Heart left ventricle (tissue), 16 donors: ENCODE measurements around the gene SUPT5H. TPM values are rescaled to one million over a fixed set of nuclear protein-coding genes. Genes with fewer than 3 reads are reported as not detected.

Experiments used
- ATAC-seq, 4 donors: fragments of 200-7000 bp; cut with Tn5 transposase; one replicate each; pipeline ENCODE4 v1.9.1; 2020 to 2022; ENCODE audit warnings: moderate library complexity in 4 of 4, mild to moderate bottlenecking in 3 of 4, moderate number of reproducible peaks in 1 of 4
- DNase-seq, 5 donors: peaks; one replicate each; pipeline ENCODE4 v3.0.0-alpha.2; 2020
- H3K27ac ChIP-seq, 12 donors: fragments of 200-600 bp; sonication (generic) in 4 of 12; one replicate each; pipeline versions ENCODE4 v1.5.0 to v1.8.0; 2016 to 2022; ENCODE audit warnings: mild to moderate bottlenecking in 2 of 12
- H3K27me3 ChIP-seq, 9 donors: fragments of 200-600 bp; sonication (generic) in 2 of 9; one replicate each; pipeline versions ENCODE4 v1.5.1 to v1.8.0; 2016 to 2022; ENCODE audit warnings: mild to moderate bottlenecking in 3 of 9
- H3K36me3 ChIP-seq, 9 donors: fragments of 200-600 bp; sonication (generic) in 2 of 9; one replicate each; pipeline versions ENCODE4 v1.5.0 to v1.8.0; 2018 to 2022; ENCODE audit warnings: mild to moderate bottlenecking in 2 of 9
- H3K4me1 ChIP-seq, 12 donors: fragments of 200-600 bp; sonication (generic) in 4 of 12; one replicate each; pipeline versions ENCODE4 v1.5.0 to v1.8.0; 2016 to 2022; ENCODE audit warnings: mild to moderate bottlenecking in 3 of 12
- H3K4me3 ChIP-seq, 12 donors: fragments of 200-600 bp; sonication (generic) in 4 of 12; one replicate each; pipeline versions ENCODE4 v1.5.0 to v1.8.0; 2017 to 2022; ENCODE audit warnings: mild to moderate bottlenecking in 9 of 12, moderate library complexity in 4 of 12
- H3K9me3 ChIP-seq, 12 donors: fragments of 200-600 bp; sonication (generic) in 4 of 12; one replicate each; pipeline versions ENCODE4 v1.5.0 to v1.8.0; 2016 to 2022; ENCODE audit warnings: mild to moderate bottlenecking in 1 of 12
- POLR2A ChIP-seq, 2 donors: fragments of 450-650 bp; IDR thresholded peaks; one replicate each; pipeline ENCODE4 v1.6.1; 2017; ENCODE audit warnings: antibody characterized with exemption in 2 of 2, mild to moderate bottlenecking in 2 of 2, moderate library complexity in 2 of 2
- WGBS, 4 donors: extraction: QIAGEN DNeasy Blood & Tissue Kit in 2 of 4; methylation state at CpG; one replicate each; pipeline versions ENCODE4 v1.1.5 to v1.1.7; 2013 to 2018; 5-methylcytosine and 5-hydroxymethylcytosine counted together
- intact Hi-C, 10 donors: fragments of 100-400 bp; cut with DNase I; formaldehyde crosslinking; loops; one replicate each; pipeline versions ENCODE4 v1.11.1 to v1.14.2; 2022
- polyA plus RNA-seq, 2 donors: library from polyadenylated mRNA; stranded (reverse); fragments of 200-250 nt; gene quantifications; one replicate each; pipeline ENCODE4 v1.2.3, GENCODE V29; 2013
- total RNA-seq, 9 donors: library from RNA; depleted of rRNA in 2 of 9; stranded (reverse); fragments of >200 nt in 2 of 9; fragmentation: NEBNext Ultra II Directional in 3 of 9; extraction: Animal tissue kit (Norgen Biotek cat#: 25700) in 3 of 9; gene quantifications; one replicate each; pipeline versions ENCODE4 v1.1.0 to v1.2.4, GENCODE V29; 2016 to 2023
- TF ChIP-seq, protein P1 (sequence below), 12 donors: fragments of 200-600 bp; sonication (generic) in 4 of 12; IDR thresholded peaks; one replicate each; pipeline versions ENCODE4 v1.5.0 to v1.8.0; 2018 to 2022; ENCODE audit warnings: antibody characterized with exemption in 12 of 12, mild to moderate bottlenecking in 5 of 12
- donor health status: ischemic (EF 13 %, LVEDD 7.1; RV severe dilation, severe dysfunction).
- donor health status: healthy with polysubstance abuse.
- donor health status: DM: no; HTN: yes; CAD: no.
- donor health status: DM: no; HTN: no; CAD: no.
- donor health status: ischemic (EF 25% LVEDD 6.9; RV normal size, moderate dysfunction).
- donor health status: ischemic (EF 25% LVEDD 5.7; RV mildly dilated, moderate dysfunction).
- donor health status: healthy.
- donor health status: DM: yes; HTN: yes; CAD: no.
- donor health status: ischemic (EF 35%, LVEDD 5.7; RV mildly dilated, moderate dysfunction).
- donor health status: nonischemic (EF 11% LVEDD 7.7; RV severe dilation, severe dysfunction).
- donor health status: DM: yes; HTN: yes; CAD: no.
- donor health status: PGD.
- donor health status: ischemic (EF 29% LVEDD 5.4; RV normal size, mild dysfunction).
- donor health status: nonischemic (EF 23%, LVEDD 6.1; RV moderate dilation, normal function).

The SUPT5H gene
- total and polyA plus RNA-seq, 11 donors: 63.8 to 113 (median 81.7) TPM

DNA sequence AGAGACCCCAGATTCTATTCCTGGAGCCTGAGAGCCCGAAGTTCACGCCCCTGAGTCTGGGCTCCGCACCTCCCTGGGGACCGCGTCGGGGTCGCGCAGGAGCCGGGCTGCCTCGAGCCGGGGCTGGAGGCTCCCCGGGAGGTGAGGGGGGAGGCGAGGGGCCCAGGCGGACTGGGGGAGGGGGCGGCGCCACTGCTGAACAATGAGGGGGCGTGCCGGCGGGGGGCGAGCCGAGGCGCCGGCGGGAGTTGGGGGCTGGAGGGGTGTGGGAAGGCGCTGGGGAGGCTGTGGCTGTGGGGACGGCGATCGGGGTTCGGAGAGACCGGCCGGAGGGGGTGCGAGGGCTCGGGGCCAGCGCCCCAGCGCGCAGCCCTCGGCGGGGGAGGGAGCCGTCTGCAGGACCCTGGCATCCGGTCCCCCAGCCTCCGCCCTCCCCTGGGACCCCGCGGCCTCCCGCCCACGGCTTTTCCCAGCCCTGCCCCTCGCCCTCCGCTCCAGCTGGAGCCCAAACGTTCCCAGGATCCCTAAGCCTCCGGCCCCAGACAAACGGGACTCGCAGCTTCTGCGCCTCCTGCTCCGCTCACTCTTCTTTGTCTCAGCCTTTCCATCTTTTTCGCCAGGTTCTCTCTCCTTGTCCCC, 32.0 kb upstream of the SUPT5H start:
- TF ChIP-seq POLR2A (IDR thresholded peaks at IDR 0.05): no peak
- TF ChIP-seq, protein P1, sequence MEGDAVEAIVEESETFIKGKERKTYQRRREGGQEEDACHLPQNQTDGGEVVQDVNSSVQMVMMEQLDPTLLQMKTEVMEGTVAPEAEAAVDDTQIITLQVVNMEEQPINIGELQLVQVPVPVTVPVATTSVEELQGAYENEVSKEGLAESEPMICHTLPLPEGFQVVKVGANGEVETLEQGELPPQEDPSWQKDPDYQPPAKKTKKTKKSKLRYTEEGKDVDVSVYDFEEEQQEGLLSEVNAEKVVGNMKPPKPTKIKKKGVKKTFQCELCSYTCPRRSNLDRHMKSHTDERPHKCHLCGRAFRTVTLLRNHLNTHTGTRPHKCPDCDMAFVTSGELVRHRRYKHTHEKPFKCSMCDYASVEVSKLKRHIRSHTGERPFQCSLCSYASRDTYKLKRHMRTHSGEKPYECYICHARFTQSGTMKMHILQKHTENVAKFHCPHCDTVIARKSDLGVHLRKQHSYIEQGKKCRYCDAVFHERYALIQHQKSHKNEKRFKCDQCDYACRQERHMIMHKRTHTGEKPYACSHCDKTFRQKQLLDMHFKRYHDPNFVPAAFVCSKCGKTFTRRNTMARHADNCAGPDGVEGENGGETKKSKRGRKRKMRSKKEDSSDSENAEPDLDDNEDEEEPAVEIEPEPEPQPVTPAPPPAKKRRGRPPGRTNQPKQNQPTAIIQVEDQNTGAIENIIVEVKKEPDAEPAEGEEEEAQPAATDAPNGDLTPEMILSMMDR (IDR thresholded peaks at IDR 0.05): no peak
- DNase-seq (peak; percentile 84 to 91 (median 88)), ATAC-seq (peak in 2 of 4 donors; percentile 5)
- 1 to 8% (median 2%) methylated on average over 14 to 54 of the region's 54 CpGs for WGBS, 4 donors
- intact Hi-C loops: loop anchor here in 7 of 10 donors (2.0 to 10.0 kb wide), 8 partner anchors 17 to 291 kb away; partner anchors contain the start of genes PAK4 (in 2 of the 7), EID2B (in 1 of the 7), RPS16 (in 1 of the 7) and SAMD4B (in 1 of the 7)
- Histone ChIP-seq H3K4me3 (peak overlapping the region; percentile 61 to 100 (median 85)), H3K9me3 (no peaks in the 10 kb centered on the region), H3K27ac (peak overlapping the region; percentile 74 to 100 (median 99)), H3K4me1 (peaks cover 7 to 63% (median 35%) of the 10 kb centered on the region in 12 donors), H3K27me3 (peaks cover 0 to 5% (median 0%) of the 10 kb centered on the region in 9 donors), H3K36me3 (peaks cover 0 to 33% (median 27%) of the 10 kb centered on the region in 9 donors)

DNA sequence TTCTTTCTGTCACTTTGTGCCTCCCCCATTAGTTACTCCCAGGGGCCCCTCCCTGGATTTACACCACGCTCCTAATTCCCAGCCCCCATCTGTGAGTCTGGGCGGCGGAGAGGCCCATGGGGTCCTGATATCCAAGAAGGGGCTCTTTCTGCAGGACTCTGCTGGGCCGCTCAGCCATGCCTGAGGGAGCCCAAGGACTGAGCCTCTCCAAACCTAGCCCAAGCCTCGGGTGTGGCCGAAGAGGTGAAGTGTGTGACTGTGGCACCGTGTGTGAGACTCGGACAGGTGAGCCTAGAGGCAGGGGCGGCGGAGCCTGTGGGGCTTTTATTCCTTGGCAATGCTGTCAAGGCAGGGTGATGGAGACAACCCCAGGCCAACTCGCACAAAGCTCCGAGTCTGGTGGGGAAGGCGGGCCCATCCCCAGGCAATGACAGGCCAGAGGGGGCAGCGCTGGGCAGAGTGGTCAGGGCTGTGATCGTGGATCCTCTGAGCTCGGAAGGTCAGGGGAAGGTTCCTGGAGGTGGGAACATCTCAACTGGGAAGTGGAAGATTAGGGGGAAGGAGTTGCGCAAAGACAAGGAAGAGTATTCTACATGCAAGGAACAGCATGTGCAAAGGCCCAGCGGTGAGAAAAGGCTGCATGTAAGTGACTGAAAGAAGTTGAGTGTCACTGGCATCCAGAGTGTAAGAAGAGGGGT, 31.3 kb upstream of the SUPT5H start:
- intact Hi-C loops: loop anchor here in 7 of 10 donors (2.0 to 10.0 kb wide), 8 partner anchors 17 to 292 kb away; partner anchors contain the start of genes PAK4 (in 2 of the 7), RPS16 (in 2 of the 7), EID2B (in 1 of the 7) and SAMD4B (in 1 of the 7)

DNA sequence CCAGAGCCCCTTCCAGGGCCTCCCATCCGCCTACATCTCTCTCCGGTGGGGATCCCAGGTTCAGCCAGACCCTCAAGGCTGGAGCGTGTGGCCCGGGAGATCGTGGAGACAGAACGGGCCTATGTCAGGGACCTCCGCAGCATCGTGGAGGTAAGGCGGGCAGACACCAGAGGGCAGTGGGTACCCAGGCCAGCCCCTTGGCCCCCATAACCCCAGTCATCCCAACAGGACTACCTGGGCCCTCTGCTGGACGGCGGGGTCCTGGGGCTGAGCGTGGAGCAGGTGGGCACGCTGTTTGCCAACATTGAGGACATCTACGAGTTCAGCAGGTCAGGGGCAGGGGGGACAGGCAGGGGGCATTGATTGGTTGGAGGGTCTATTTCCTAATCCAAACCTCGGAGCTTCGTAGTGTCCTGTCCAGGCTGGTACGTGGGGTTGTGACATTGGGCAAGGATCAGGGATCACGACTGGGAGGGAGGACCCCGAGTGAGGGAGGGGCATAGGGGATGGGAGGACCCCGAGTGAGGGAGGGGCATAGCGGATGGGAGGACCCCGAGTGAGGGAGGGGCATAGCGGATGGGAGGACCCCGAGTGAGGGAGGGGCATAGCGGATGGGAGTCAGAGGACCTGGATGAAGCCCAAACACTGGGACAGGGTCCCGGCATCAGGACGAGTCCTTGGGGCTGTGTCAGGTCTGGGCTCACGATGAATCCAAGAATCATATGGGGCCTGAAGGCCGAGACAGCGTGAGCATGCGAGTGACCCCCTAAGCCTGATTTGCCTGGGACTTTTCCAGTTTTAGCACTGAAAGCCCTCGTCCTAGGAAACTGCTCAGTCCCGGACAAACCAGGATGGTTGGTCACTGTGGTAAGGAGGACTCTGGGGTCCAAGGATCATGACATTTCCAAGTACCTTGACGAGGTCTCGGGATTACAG, 30.0 kb upstream of the SUPT5H start:
- Histone ChIP-seq H3K27ac (peak overlapping the region in 10 of 12 donors; percentile 94 to 100 (median 99)), H3K4me3 (peak overlapping the region in 11 of 12 donors; percentile 16 to 100 (median 86)), H3K4me1 (peaks cover 6 to 55% (median 30%) of the 10 kb centered on the region in 12 donors), H3K9me3 (no peaks in the 10 kb centered on the region), H3K27me3 (peaks cover 0 to 5% (median 0%) of the 10 kb centered on the region in 9 donors), H3K36me3 (peaks cover 0 to 46% (median 37%) of the 10 kb centered on the region in 9 donors)
- ATAC-seq (no peak), DNase-seq (peak in 2 of 5 donors; percentile 40 to 56)
- 58 to 65% (median 61%) methylated on average over 25 to 35 of the region's 35 CpGs for WGBS, 4 donors
- intact Hi-C loops: loop anchor here in 3 of 10 donors (2.0 to 10.0 kb wide), 3 partner anchors 19 to 291 kb away; partner anchors contain the start of genes PAK4 (in 2 of the 3), EID2B (in 1 of the 3) and RPS16 (in 1 of the 3)
- TF ChIP-seq POLR2A (IDR thresholded peaks at IDR 0.05): no peak
- TF ChIP-seq, protein P1 (IDR thresholded peaks at IDR 0.05): no peak

More for the DNA sequence above, 31.3 kb upstream of the SUPT5H start:
- peaks cover 0 to 33% (median 29%) of the 10 kb centered on the region in 9 donors for H3K36me3 ChIP-seq
- ATAC-seq (no peak), DNase-seq (peak in 1 of 5 donors; percentile 40)
- H3K4me3 ChIP-seq: peak overlapping the region; percentile 61 to 100 (median 85)
- no peaks in the 10 kb centered on the region for H3K9me3 ChIP-seq
- H3K27ac ChIP-seq: peak overlapping the region; percentile 74 to 100 (median 99)
- TF ChIP-seq, protein P1 (IDR thresholded peaks at IDR 0.05): peak in 2 of 12 donors; percentile 9 to 15
- TF ChIP-seq POLR2A (IDR thresholded peaks at IDR 0.05): no peak
- peaks cover 0 to 5% (median 0%) of the 10 kb centered on the region in 9 donors for H3K27me3 ChIP-seq
- 34 to 39% (median 35%) methylated on average over 18 of the region's 18 CpGs for WGBS, 4 donors
- peaks cover 7 to 59% (median 34%) of the 10 kb centered on the region in 12 donors for H3K4me1 ChIP-seq
